ENCODE data around the gene ADA.

- TF ChIP-seq EZH2phosphoT487 (IDR thresholded peaks at IDR 0.05; ENCODE audit: insufficient read depth, low read depth) (no peak), EZH2 (IDR thresholded peaks at IDR 0.05; ENCODE audit: insufficient read depth, poor library complexity, severe bottlenecking) (no peak)
Observed at GRCh38 chr20:44582311-44583025, 69.0 kb downstream of the ADA start, which contains the start of gene PKIG.

Measured in GM23248 (cell line).